Measurements from ENCODE around the gene PROM2.

The PROM2 gene

GRCh38 chr2:95271381-95271971 is 2.8 kb upstream of the PROM2 start:
- TF ChIP-seq CEBPB (IDR thresholded peaks at IDR 0.05) (no peak), TAF1 (IDR thresholded peaks at IDR 0.05; ENCODE audit: low read depth) (no peak), MAX (IDR thresholded peaks at IDR 0.05) (no peak), ZBTB7A (IDR thresholded peaks at IDR 0.05; ENCODE audit: low read depth) (no peak), CREB1 (IDR thresholded peaks at IDR 0.05; ENCODE audit: low read depth) (no peak), EP300 (IDR thresholded peaks at IDR 0.05; ENCODE audit: borderline replicate concordance) (no peak), RAD21 (IDR thresholded peaks at IDR 0.05; ENCODE audit: low read depth) (no peak), EGR1 (IDR thresholded peaks at IDR 0.05) (no peak), YY1 (IDR thresholded peaks at IDR 0.05; ENCODE audit: low read depth) (no peak)

- TF ChIP-seq RAD21 (IDR thresholded peaks at IDR 0.05; ENCODE audit: low read depth) (no peak), TEAD4 (IDR thresholded peaks at IDR 0.05) (no peak), CREB1 (IDR thresholded peaks at IDR 0.05; ENCODE audit: low read depth) (no peak), TCF12 (IDR thresholded peaks at IDR 0.05; ENCODE audit: low read depth) (no peak), ZBTB7A (IDR thresholded peaks at IDR 0.05; ENCODE audit: low read depth) (no peak), EGR1 (IDR thresholded peaks at IDR 0.05) (no peak), TAF1 (IDR thresholded peaks at IDR 0.05; ENCODE audit: low read depth) (no peak), NFIC (IDR thresholded peaks at IDR 0.05) (no peak), REST (IDR thresholded peaks at IDR 0.05; ENCODE audit: low read depth) (no peak), FOXM1 (IDR thresholded peaks at IDR 0.05; ENCODE audit: borderline replicate concordance, low read depth) (no peak), USF1 (IDR thresholded peaks at IDR 0.05) (no peak), MAX (IDR thresholded peaks at IDR 0.05) (no peak), YY1 (IDR thresholded peaks at IDR 0.05; ENCODE audit: low read depth) (no peak), EP300 (IDR thresholded peaks at IDR 0.05; ENCODE audit: borderline replicate concordance) (no peak), CEBPB (IDR thresholded peaks at IDR 0.05) (no peak)
These were observed 1.9 kb upstream of the PROM2 start for GRCh38 chr2:95272299-95272751.

- TF ChIP-seq REST (IDR thresholded peaks at IDR 0.05; ENCODE audit: low read depth), result no peak
- TF ChIP-seq YY1 (IDR thresholded peaks at IDR 0.05; ENCODE audit: low read depth), result no peak
- TF ChIP-seq CREB1 (IDR thresholded peaks at IDR 0.05; ENCODE audit: low read depth), result no peak
- no peak for TF ChIP-seq EGR1 (IDR thresholded peaks at IDR 0.05)
- no peak for TF ChIP-seq EP300 (IDR thresholded peaks at IDR 0.05; ENCODE audit: borderline replicate concordance)
- TF ChIP-seq USF1 (IDR thresholded peaks at IDR 0.05), result no peak
- TF ChIP-seq TEAD4 (IDR thresholded peaks at IDR 0.05), result no peak
- TF ChIP-seq TCF12 (IDR thresholded peaks at IDR 0.05; ENCODE audit: low read depth), result no peak
- no peak for TF ChIP-seq RAD21 (IDR thresholded peaks at IDR 0.05; ENCODE audit: low read depth)
- TF ChIP-seq CEBPB (IDR thresholded peaks at IDR 0.05), result no peak
- TF ChIP-seq ZBTB7A (IDR thresholded peaks at IDR 0.05; ENCODE audit: low read depth), result no peak
- no peak for TF ChIP-seq MAX (IDR thresholded peaks at IDR 0.05)
These were observed 1.5 kb upstream of the PROM2 start for GRCh38 chr2:95272781-95273180.

GRCh38 chr2:95273566-95274290 is 521 bp upstream of the PROM2 start:
- TF ChIP-seq EGR1 (IDR thresholded peaks at IDR 0.05) (no peak), CEBPB (IDR thresholded peaks at IDR 0.05) (no peak), EP300 (IDR thresholded peaks at IDR 0.05; ENCODE audit: borderline replicate concordance) (no peak), CREB1 (IDR thresholded peaks at IDR 0.05; ENCODE audit: low read depth) (no peak), NFIC (IDR thresholded peaks at IDR 0.05) (no peak)

- TF ChIP-seq TAF1 (IDR thresholded peaks at IDR 0.05; ENCODE audit: low read depth) (no peak), MAX (IDR thresholded peaks at IDR 0.05) (no peak), CREB1 (IDR thresholded peaks at IDR 0.05; ENCODE audit: low read depth) (no peak), FOXM1 (IDR thresholded peaks at IDR 0.05; ENCODE audit: borderline replicate concordance, low read depth) (no peak), EP300 (IDR thresholded peaks at IDR 0.05; ENCODE audit: borderline replicate concordance) (no peak), ZBTB7A (IDR thresholded peaks at IDR 0.05; ENCODE audit: low read depth) (no peak), TEAD4 (IDR thresholded peaks at IDR 0.05) (no peak), USF1 (IDR thresholded peaks at IDR 0.05) (no peak), EGR1 (IDR thresholded peaks at IDR 0.05) (no peak), TCF12 (IDR thresholded peaks at IDR 0.05; ENCODE audit: low read depth) (no peak), REST (IDR thresholded peaks at IDR 0.05; ENCODE audit: low read depth) (no peak), CEBPB (IDR thresholded peaks at IDR 0.05) (no peak), RAD21 (IDR thresholded peaks at IDR 0.05; ENCODE audit: low read depth) (no peak), YY1 (IDR thresholded peaks at IDR 0.05; ENCODE audit: low read depth) (no peak)
These were observed 884 bp downstream of the PROM2 start for GRCh38 chr2:95275151-95275515.
